ENCODE measurements around the gene NUP50. TPM values are rescaled to one million over a fixed set of nuclear protein-coding genes. Genes with fewer than 3 reads are reported as not detected.
"Not testable (repeated sequence)": the region's sequence is repeated elsewhere in the genome, so short reads cannot be mapped to it uniquely, and the experiment has no call there.

The NUP50 gene
- total RNA-seq, 1 experiment from 2014 or later: 49.8 TPM

- no peak overlapping the region for H3K27ac ChIP-seq (ENCODE audit: low read length)
- H3K36me3 ChIP-seq (ENCODE audit: insufficient read depth, low read length): peaks cover 49% of the 10 kb centered on the region
- no peak overlapping the region for H3K9ac ChIP-seq (ENCODE audit: low read length)
- H2AFZ ChIP-seq (ENCODE audit: low read length): no peak overlapping the region
- 0 out of 2 replicates have a peak, but pooled peaks cover 16% of the 10 kb centered on the region for H4K20me1 ChIP-seq (ENCODE audit: insufficient read depth, low read depth, low read length)
- no peaks in the 10 kb centered on the region for H3K9me3 ChIP-seq (ENCODE audit: low read length)
- no peaks in the 10 kb centered on the region for H3K27me3 ChIP-seq (ENCODE audit: low read length)
- no peak overlapping the region for H3K4me3 ChIP-seq (ENCODE audit: low read length)
- no peak for DNase-seq
- no peaks in the 10 kb centered on the region for H3K4me1 ChIP-seq (ENCODE audit: low read length)
- H3K9me2 ChIP-seq (replicated peaks; ENCODE audit: insufficient read depth, low read length): no peaks in the 10 kb centered on the region
- peaks cover 51% of the 10 kb centered on the region for H3K79me2 ChIP-seq (ENCODE audit: low read length)
- H3K4me2 ChIP-seq (ENCODE audit: low read depth, low read length, poor library complexity, severe bottlenecking): no peak overlapping the region
Measured at GRCh38 chr22:45181766-45182165, 18.0 kb downstream of the NUP50 start.

GRCh38 chr22:45183974-45184373 is 20.2 kb downstream of the NUP50 start:
- no peaks in the 10 kb centered on the region for H3K9me2 ChIP-seq (replicated peaks; ENCODE audit: insufficient read depth, low read length)
- H3K9ac ChIP-seq (ENCODE audit: low read length): no peak overlapping the region
- peaks cover 42% of the 10 kb centered on the region for H3K36me3 ChIP-seq (ENCODE audit: insufficient read depth, low read length)
- no peak overlapping the region for H3K27ac ChIP-seq (ENCODE audit: low read length)
- H3K79me2 ChIP-seq (ENCODE audit: low read length): peaks cover 35% of the 10 kb centered on the region
- no peaks in the 10 kb centered on the region for H3K4me1 ChIP-seq (ENCODE audit: low read length)
- no peaks in the 10 kb centered on the region for H3K9me3 ChIP-seq (ENCODE audit: low read length)
- no peak overlapping the region for H3K4me2 ChIP-seq (ENCODE audit: low read depth, low read length, poor library complexity, severe bottlenecking)
- H3K27me3 ChIP-seq (ENCODE audit: low read length): no peaks in the 10 kb centered on the region
- no peak overlapping the region for H2AFZ ChIP-seq (ENCODE audit: low read length)
- no peak overlapping the region for H3K4me3 ChIP-seq (ENCODE audit: low read length)
- 0 out of 2 replicates have a peak, but pooled peaks cover 11% of the 10 kb centered on the region for H4K20me1 ChIP-seq (ENCODE audit: insufficient read depth, low read depth, low read length)
- no peak for DNase-seq

- Histone ChIP-seq H3K36me3 (ENCODE audit: insufficient read depth, low read length) (peaks cover 25% of the 10 kb centered on the region; the same call in 1 of the 2 replicates), H3K4me2 (ENCODE audit: low read depth, low read length, poor library complexity, severe bottlenecking) (no peak overlapping the region)
- no peak for DNase-seq
Measured at GRCh38 chr22:45185718-45186514, 22.2 kb downstream of the NUP50 start.

GRCh38 chr22:45187891-45188290 is 24.2 kb downstream of the NUP50 start:
- peaks cover 12% of the 10 kb centered on the region; the same call in 1 of the 2 replicates for H3K36me3 ChIP-seq (ENCODE audit: insufficient read depth, low read length)
- H3K27me3 ChIP-seq (ENCODE audit: low read length): no peaks in the 10 kb centered on the region
- H3K4me1 ChIP-seq (ENCODE audit: low read length): no peaks in the 10 kb centered on the region
- no peak overlapping the region for H2AFZ ChIP-seq (ENCODE audit: low read length)
- no peak overlapping the region for H3K27ac ChIP-seq (ENCODE audit: low read length)
- no peaks in the 10 kb centered on the region for H4K20me1 ChIP-seq (ENCODE audit: insufficient read depth, low read depth, low read length)
- no peaks in the 10 kb centered on the region for H3K9me2 ChIP-seq (replicated peaks; ENCODE audit: insufficient read depth, low read length)
- no peak overlapping the region for H3K4me2 ChIP-seq (ENCODE audit: low read depth, low read length, poor library complexity, severe bottlenecking)
- H3K9me3 ChIP-seq (ENCODE audit: low read length): no peaks in the 10 kb centered on the region
- no peak for DNase-seq
- no peak overlapping the region for H3K4me3 ChIP-seq (ENCODE audit: low read length)
- 0 out of 2 replicates have a peak, but pooled peaks cover 6% of the 10 kb centered on the region for H3K79me2 ChIP-seq (ENCODE audit: low read length)
- no peak overlapping the region for H3K9ac ChIP-seq (ENCODE audit: low read length)

More at GRCh38 chr22:45185718-45186514, 22.2 kb downstream of the NUP50 start:
- Histone ChIP-seq H3K27me3 (ENCODE audit: low read length) (no peaks in the 10 kb centered on the region), H3K79me2 (ENCODE audit: low read length) (peaks cover 16% of the 10 kb centered on the region), H2AFZ (ENCODE audit: low read length) (no peak overlapping the region), H3K4me3 (ENCODE audit: low read length) (no peak overlapping the region), H3K9me2 (replicated peaks; ENCODE audit: insufficient read depth, low read length) (no peaks in the 10 kb centered on the region), H3K27ac (ENCODE audit: low read length) (no peak overlapping the region), H4K20me1 (ENCODE audit: insufficient read depth, low read depth, low read length) (0 out of 2 replicates have a peak, but pooled peaks cover 3% of the 10 kb centered on the region), H3K9ac (ENCODE audit: low read length) (no peak overlapping the region), H3K9me3 (ENCODE audit: low read length) (no peaks in the 10 kb centered on the region), H3K4me1 (ENCODE audit: low read length) (no peaks in the 10 kb centered on the region)

GRCh38 chr22:45188779-45189178 is 25.1 kb downstream of the NUP50 start:
- H2AFZ ChIP-seq (ENCODE audit: low read length): no peak overlapping the region
- H3K4me3 ChIP-seq (ENCODE audit: low read length): no peak overlapping the region
- H3K27ac ChIP-seq (ENCODE audit: low read length): no peak overlapping the region
- DNase-seq: no peak
- no peaks in the 10 kb centered on the region for H3K27me3 ChIP-seq (ENCODE audit: low read length)
- H3K79me2 ChIP-seq (ENCODE audit: low read length): 0 out of 2 replicates have a peak, but pooled peaks cover 4% of the 10 kb centered on the region
- H3K4me2 ChIP-seq (ENCODE audit: low read depth, low read length, poor library complexity, severe bottlenecking): no peak overlapping the region
- no peaks in the 10 kb centered on the region for H3K9me3 ChIP-seq (ENCODE audit: low read length)
- H3K36me3 ChIP-seq (ENCODE audit: insufficient read depth, low read length): peaks cover 4% of the 10 kb centered on the region; the same call in 1 of the 2 replicates
- H3K4me1 ChIP-seq (ENCODE audit: low read length): no peaks in the 10 kb centered on the region
- H4K20me1 ChIP-seq (ENCODE audit: insufficient read depth, low read depth, low read length): no peaks in the 10 kb centered on the region
- no peak overlapping the region for H3K9ac ChIP-seq (ENCODE audit: low read length)
- no peaks in the 10 kb centered on the region for H3K9me2 ChIP-seq (replicated peaks; ENCODE audit: insufficient read depth, low read length)

- H3K36me3 ChIP-seq (ENCODE audit: insufficient read depth, low read length): peaks cover 4% of the 10 kb centered on the region; the same call in 1 of the 2 replicates
- no peak overlapping the region for H2AFZ ChIP-seq (ENCODE audit: low read length)
- no peaks in the 10 kb centered on the region for H3K4me1 ChIP-seq (ENCODE audit: low read length)
- no peaks in the 10 kb centered on the region for H3K27me3 ChIP-seq (ENCODE audit: low read length)
- H3K9ac ChIP-seq (ENCODE audit: low read length): no peak overlapping the region
- 0 out of 2 replicates have a peak, but pooled peaks cover 3% of the 10 kb centered on the region for H3K79me2 ChIP-seq (ENCODE audit: low read length)
- DNase-seq: no peak
- no peaks in the 10 kb centered on the region for H3K9me3 ChIP-seq (ENCODE audit: low read length)
- H3K4me2 ChIP-seq (ENCODE audit: low read depth, low read length, poor library complexity, severe bottlenecking): no peak overlapping the region
- no peaks in the 10 kb centered on the region for H4K20me1 ChIP-seq (ENCODE audit: insufficient read depth, low read depth, low read length)
- no peak overlapping the region for H3K27ac ChIP-seq (ENCODE audit: low read length)
- no peaks in the 10 kb centered on the region for H3K9me2 ChIP-seq (replicated peaks; ENCODE audit: insufficient read depth, low read length)
- H3K4me3 ChIP-seq (ENCODE audit: low read length): no peak overlapping the region
Measured at GRCh38 chr22:45190202-45190872, 26.6 kb downstream of the NUP50 start.

- not testable (repeated sequence) for H4K20me1 ChIP-seq (ENCODE audit: insufficient read depth, low read depth, low read length); H3K4me2 ChIP-seq (ENCODE audit: low read depth, low read length, poor library complexity, severe bottlenecking); H3K79me2 ChIP-seq (ENCODE audit: low read length); H3K27ac ChIP-seq (ENCODE audit: low read length); H3K4me3 ChIP-seq (ENCODE audit: low read length); DNase-seq; H3K4me1 ChIP-seq (ENCODE audit: low read length); H3K36me3 ChIP-seq (ENCODE audit: insufficient read depth, low read length); H3K9me2 ChIP-seq (replicated peaks; ENCODE audit: insufficient read depth, low read length); H2AFZ ChIP-seq (ENCODE audit: low read length); H3K9me3 ChIP-seq (ENCODE audit: low read length); H3K9ac ChIP-seq (ENCODE audit: low read length); H3K27me3 ChIP-seq (ENCODE audit: low read length)
Measured at GRCh38 chr22:45191746-45192145, 28.0 kb downstream of the NUP50 start.

GRCh38 chr22:45192701-45193187 is 29.0 kb downstream of the NUP50 start:
- H3K9ac ChIP-seq (ENCODE audit: low read length): no peak overlapping the region
- no peaks in the 10 kb centered on the region for H3K9me2 ChIP-seq (replicated peaks; ENCODE audit: insufficient read depth, low read length)
- no peak overlapping the region for H3K4me3 ChIP-seq (ENCODE audit: low read length)
- H3K4me2 ChIP-seq (ENCODE audit: low read depth, low read length, poor library complexity, severe bottlenecking): no peak overlapping the region
- no peak overlapping the region for H2AFZ ChIP-seq (ENCODE audit: low read length)
- H3K79me2 ChIP-seq (ENCODE audit: low read length): no peaks in the 10 kb centered on the region
- no peaks in the 10 kb centered on the region for H3K9me3 ChIP-seq (ENCODE audit: low read length)
- H3K36me3 ChIP-seq (ENCODE audit: insufficient read depth, low read length): no peaks in the 10 kb centered on the region
- no peaks in the 10 kb centered on the region for H3K4me1 ChIP-seq (ENCODE audit: low read length)
- DNase-seq: no peak
- no peaks in the 10 kb centered on the region for H3K27me3 ChIP-seq (ENCODE audit: low read length)
- H4K20me1 ChIP-seq (ENCODE audit: insufficient read depth, low read depth, low read length): no peaks in the 10 kb centered on the region
- H3K27ac ChIP-seq (ENCODE audit: low read length): no peak overlapping the region
